K562 (cell line): ENCODE data around the gene UBA7. TPM values are rescaled to one million over a fixed set of nuclear protein-coding genes. Genes with fewer than 3 reads are reported as not detected.
"Not testable (repeated sequence)": the region's sequence is repeated elsewhere in the genome, so short reads cannot be mapped to it uniquely, and the experiment has no call there.

ENCODE experiments used
- ATAC-seq: fragments of 200-7000 bp; cut with Tn5 transposase; 3 replicates; pipeline ENCODE4 v1.9.1; 2020; ENCODE audit warnings: moderate library complexity
- BruUV-seq: library from RNA; stranded (reverse); fragments of 400-500 nt; replicated peaks from 2 replicates; lab custom pipeline; 2021; lab: Mats Ljungman, UMichigan
- CTCF ChIA-PET: fragments of 300-600 bp; formaldehyde crosslinking; extraction: SDS; loops from one replicate; lab custom pipeline; 2021; ENCODE audit warnings: low intra/inter-chr PET ratio; lab: Yijun Ruan, JAX
- POLR2A ChIA-PET: fragments of 300-600, 350-650 bp; sonication (Branson Sonifier 250); formaldehyde crosslinking; extraction: SDS; loops from one replicate; lab custom pipeline; 2021; ENCODE audit warnings: antibody characterized with exemption, inconsistent platforms; lab: Yijun Ruan, JAX
- DNase-seq, 4 experiments: peaks; one replicate each; pipeline versions ENCODE4 v3.0.0 to v3.0.0-alpha.2; 2011 to 2018; ENCODE audit warnings: low spot score in 3 of 4, mixed read lengths in 3 of 4; ENCODE audit errors: extremely low read depth in 1 of 4
- FAIRE-seq: peaks from 2 replicates; lab custom pipeline; 2011; peaks lifted over from hg19 to GRCh38; lab: Jason Lieb, UNC
- H2AFZ ChIP-seq: 2 replicates; pipeline ENCODE4 v1.6.0; 2011; ENCODE audit warnings: low read depth, low read length, control low read depth, inconsistent platforms
- H3K27ac ChIP-seq: fragments of 200-600 bp; 3 replicates; pipeline ENCODE4 v1.8.0; 2011; ENCODE audit warnings: low read depth, mild to moderate bottlenecking, control low read depth, inconsistent platforms, low read length, moderate library complexity, mixed read lengths; ENCODE audit errors: extremely low read depth
- H3K27me3 ChIP-seq, 2 experiments: fragments of 300-600 bp in 1 of 2; 2 replicates in 1 of 2; 3 replicates in 1 of 2; pipeline versions ENCODE4 v1.6.0 to v1.8.0; 2011; ENCODE audit warnings: inconsistent platforms in 2 of 2, low read length in 2 of 2, mild to moderate bottlenecking in 1 of 2, mixed read lengths in 1 of 2, moderate library complexity in 1 of 2; ENCODE audit not compliant: control insufficient read depth in 2 of 2, insufficient read depth in 2 of 2
- H3K36me3 ChIP-seq: fragments of 300-600 bp; 3 replicates; pipeline ENCODE4 v1.8.0; 2011; ENCODE audit warnings: mild to moderate bottlenecking, low read length, inconsistent platforms; ENCODE audit not compliant: control insufficient read depth, insufficient read depth
- H3K4me1 ChIP-seq, 2 experiments: fragments of 200-600 bp in 1 of 2; replicated peaks in 1 of 2; 2 replicates in 1 of 2; 3 replicates in 1 of 2; pipeline versions ENCODE4 v1.5.1 to v1.8.0; 2011; ENCODE audit warnings: inconsistent platforms in 2 of 2, low read length in 2 of 2, mild to moderate bottlenecking in 1 of 2, mixed read lengths in 1 of 2, moderate library complexity in 1 of 2; ENCODE audit not compliant: control insufficient read depth in 2 of 2, insufficient read depth in 2 of 2
- H3K4me2 ChIP-seq: 2 replicates; pipeline ENCODE4 v1.6.1; 2011; ENCODE audit warnings: low read length, control low read depth, inconsistent platforms, mixed read lengths; ENCODE audit not compliant: insufficient read depth
- H3K4me3 ChIP-seq: fragments of 200-600 bp; sonication (generic), shearing (Covaris generic); 2 replicates; pipeline ENCODE4 v1.5.1; 2016; ENCODE audit warnings: control low read depth, inconsistent platforms
- H3K79me2 ChIP-seq: fragments of 200-600 bp; 3 replicates; pipeline ENCODE4 v1.8.0; 2011; ENCODE audit warnings: low read length, inconsistent platforms; ENCODE audit not compliant: control insufficient read depth, insufficient read depth
- H3K9ac ChIP-seq, 2 experiments: 2 replicates each; pipeline versions ENCODE4 v1.6.0 to v1.6.1; 2011; ENCODE audit warnings: low read depth in 2 of 2, low read length in 2 of 2, control low read depth in 1 of 2, inconsistent platforms in 1 of 2, mild to moderate bottlenecking in 1 of 2, mixed read lengths in 1 of 2; ENCODE audit not compliant: insufficient read depth in 1 of 2
- H3K9me1 ChIP-seq: one replicate; pipeline ENCODE4 v1.6.0; 2011; ENCODE audit warnings: inconsistent platforms, mild to moderate bottlenecking, low read length, moderate library complexity; ENCODE audit not compliant: control insufficient read depth, insufficient read depth
- H3K9me3 ChIP-seq: replicated peaks from 2 replicates; pipeline ENCODE4 v1.5.1; 2011; ENCODE audit warnings: low read depth, low read length, inconsistent platforms; ENCODE audit not compliant: control insufficient read depth, insufficient read depth
- H4K20me1 ChIP-seq: replicated peaks from 2 replicates; pipeline ENCODE4 v1.6.1; 2011; ENCODE audit warnings: low read length, inconsistent platforms, mixed read lengths; ENCODE audit not compliant: control insufficient read depth, insufficient read depth
- ADNP ChIP-seq: fragments of 200-800 bp; sonication (Bioruptor generic); IDR thresholded peaks from 2 replicates; pipeline ENCODE4 v1.6.1; 2016; ENCODE audit warnings: missing genetic modification characterization, missing compliant biosample characterization
- ELK3 ChIP-seq: fragments of 450-650 bp; formaldehyde crosslinking; IDR thresholded peaks from 2 replicates; pipeline ENCODE4 v1.4.0; 2020; ENCODE audit warnings: mild to moderate bottlenecking
- HCFC1 ChIP-seq: IDR thresholded peaks from 2 replicates; pipeline ENCODE4 v1.6.1; 2012; ENCODE audit warnings: low read depth, low read length, improper control_type of control experiment
- SLC30A9 ChIP-seq: fragments of 250-450 bp; sonication (Bioruptor Pico); IDR thresholded peaks from 2 replicates; pipeline ENCODE4 v1.8.0; 2022; ENCODE audit warnings: mild to moderate bottlenecking, moderate library complexity
- SMARCA4 ChIP-seq: fragments of 450-650 bp; IDR thresholded peaks from 2 replicates; pipeline ENCODE4 v1.6.1; 2016
- WGBS: fragments of 100-300 bp; shearing (Covaris generic); methylation state at CpG from one replicate; pipeline ENCODE4 v1.1.6; 2016; ENCODE audit warnings: low coverage, mixed read lengths; ENCODE audit not compliant: insufficient coverage; ENCODE audit errors: missing lambda C conversion rate; 5-methylcytosine and 5-hydroxymethylcytosine counted together
- in situ Hi-C: fragments of 300-500 bp; cut with MboI; formaldehyde crosslinking; loops from 4 replicates; pipeline ENCODE4 v1.15.0; 2018; ENCODE audit warnings: inconsistent platforms, mixed read lengths
- intact Hi-C: fragments of 100-400 bp; cut with micrococcal nuclease; formaldehyde crosslinking; loops from 2 replicates; pipeline ENCODE4 v1.14.2; 2022
- polyA plus RNA-seq, 8 experiments: library from polyadenylated mRNA; depleted of rRNA in 4 of 8; stranded (reverse) in 5 of 8; unstranded in 3 of 8; fragments of >200 nt; fragmentation: Nextera tagmentation in 2 of 8; fragmentation: Illumina TruSeq in 1 of 8; extraction: Ambion mirVana in 2 of 8; extraction: Trizol in 1 of 8; gene quantifications; 2 replicates each; pipeline versions ENCODE4 v1.2.1 to v1.2.3, GENCODE V29; 2011 to 2014; ENCODE audit warnings: inconsistent platforms in 1 of 8, missing spikeins in 1 of 8
- total RNA-seq, 7 experiments: library from RNA; depleted of rRNA in 6 of 7; stranded (reverse); fragments of >200 nt in 6 of 7; fragmentation: Illumina TruSeq in 2 of 7; extraction: Trizol in 2 of 7; gene quantifications; 2 replicates each; pipeline versions ENCODE4 v1.2.1 to v1.2.3, GENCODE V29; 2011 to 2021; ENCODE audit warnings: low replicate concordance in 1 of 7

Gene UBA7
- total and polyA plus RNA-seq, 9 of the 15 experiments (the other 6 are each of a cell fraction or from before 2014, with no cell fraction given): 0.17 to 3.3 (median 2.0) TPM

GRCh38 chr3:49782277-49782676 is 31.5 kb downstream of the UBA7 start:
- BruUV-seq, H3K27ac ChIP-seq, H3K27me3 ChIP-seq, H3K9me1 ChIP-seq, H3K9me3 ChIP-seq, CTCF ChIA-PET, H3K4me2 ChIP-seq, intact Hi-C loops, ATAC-seq, FAIRE-seq, H2AFZ ChIP-seq, H3K9ac ChIP-seq, H4K20me1 ChIP-seq, in situ Hi-C loops, H3K4me3 ChIP-seq, DNase-seq: not testable (repeated sequence)
- H3K79me2 ChIP-seq: peaks cover 78% of the 10 kb centered on the region
- WGBS: 93% methylated on average over 2 of the region's 9 CpGs
- peaks cover 43% of the 10 kb centered on the region; the same call in 2 of the 3 replicates for H3K36me3 ChIP-seq
- POLR2A ChIA-PET: interaction anchor here (0.6 kb wide), 1 partner anchor 12 kb away, joined by 3 read pairs; no protein-coding TSS in a partner anchor
- peaks cover 10 to 12% of the 10 kb centered on the region in 2 experiments; a peak in 4 of 5 replicates for H3K4me1 ChIP-seq

- Histone ChIP-seq H3K27ac (no peak overlapping the region), H3K27me3 (no peaks in the 10 kb centered on the region), H3K9me1 (no peaks in the 10 kb centered on the region), H3K79me2 (peaks cover 77% of the 10 kb centered on the region), H3K4me1 (peaks cover 3 to 5% of the 10 kb centered on the region in 2 experiments; a peak in 4 of 5 replicates), H3K9me3 (no peaks in the 10 kb centered on the region), H3K36me3 (peaks cover 48% of the 10 kb centered on the region; the same call in 2 of the 3 replicates), H3K4me3 (no peak overlapping the region), H2AFZ (no peak overlapping the region), H3K4me2 (no peak overlapping the region), H3K9ac (no peak overlapping the region), H4K20me1 (0 out of 2 replicates have a peak, but pooled peaks cover 3% of the 10 kb centered on the region)
- CTCF ChIA-PET: no interaction called here
- 91% methylated on average over 4 of the region's 5 CpGs for WGBS
- ATAC-seq: no peak
- DNase-seq: no peak
- in situ Hi-C loops: no loop called here
- TF ChIP-seq HCFC1: no peak
- no peak for TF ChIP-seq ELK3 (CRISPR knock-in tag)
- no peak for TF ChIP-seq SLC30A9 (CRISPR knock-in tag)
- no peak for TF ChIP-seq SMARCA4
- TF ChIP-seq ADNP (tag): no peak
- intact Hi-C loops: no loop called here
- POLR2A ChIA-PET: interaction anchor here (0.6 kb wide), 1 partner anchor 11 kb away, joined by 3 read pairs; no protein-coding TSS in a partner anchor
- FAIRE-seq: no peak
- BruUV-seq: no TSS peak
These were observed 32.1 kb downstream of the UBA7 start for GRCh38 chr3:49781415-49782199.

- FAIRE-seq, H3K27me3 ChIP-seq, BruUV-seq, intact Hi-C loops, H3K9me3 ChIP-seq, H3K4me3 ChIP-seq, H2AFZ ChIP-seq, POLR2A ChIA-PET, in situ Hi-C loops, H4K20me1 ChIP-seq, H3K4me2 ChIP-seq, H3K9ac ChIP-seq, CTCF ChIA-PET, H3K9me1 ChIP-seq, H3K27ac ChIP-seq, ATAC-seq, H3K4me1 ChIP-seq, DNase-seq: not testable (repeated sequence)
- peaks cover 52% of the 10 kb centered on the region; the same call in 2 of the 3 replicates for H3K36me3 ChIP-seq
- peaks cover 80% of the 10 kb centered on the region for H3K79me2 ChIP-seq
- WGBS: 86% methylated on average over 8 of the region's 9 CpGs
These were observed 32.8 kb downstream of the UBA7 start for GRCh38 chr3:49780975-49781365.
